Hematopoietic multipotent progenitor cell treated with erythropoietin and hydrocortisone succinate and interleukin-3 and kit ligand, for 15 days (in vitro differentiated cells): ENCODE measurements around the gene CACNG3.
"Not testable (repeated sequence)": the region's sequence is repeated elsewhere in the genome, so short reads cannot be mapped to it uniquely, and the experiment has no call there.

ENCODE experiments used
- DNase-seq: peaks from one replicate; pipeline ENCODE4 v3.0.0-alpha.2; 2015; ENCODE audit warnings: low spot score

Gene CACNG3

GRCh38 chr16:24332582-24333090, 76.5 kb downstream of the CACNG3 start:
- no peak for DNase-seq

- DNase-seq, result no peak
Observed at GRCh38 chr16:24336491-24336890, 80.4 kb downstream of the CACNG3 start.

- DNase-seq, result no peak
Observed at GRCh38 chr16:24337013-24337412, 80.9 kb downstream of the CACNG3 start.

- not testable (repeated sequence) for DNase-seq
Observed at GRCh38 chr16:24343829-24344228, 87.7 kb downstream of the CACNG3 start.

GRCh38 chr16:24344784-24345183, 88.6 kb downstream of the CACNG3 start:
- DNase-seq, result no peak

- no peak for DNase-seq
Observed at GRCh38 chr16:24345704-24346103, 89.6 kb downstream of the CACNG3 start.

- no peak for DNase-seq
Observed at GRCh38 chr16:24346734-24347133, 90.6 kb downstream of the CACNG3 start.

GRCh38 chr16:24347556-24347955, 91.4 kb downstream of the CACNG3 start:
- no peak for DNase-seq

GRCh38 chr16:24348545-24349290, 92.6 kb downstream of the CACNG3 start:
- no peak for DNase-seq

GRCh38 chr16:24349320-24349719, 93.2 kb downstream of the CACNG3 start:
- no peak for DNase-seq

- DNase-seq, result no peak
Observed at GRCh38 chr16:24352746-24353145, 96.6 kb downstream of the CACNG3 start.

GRCh38 chr16:24353622-24354021, 97.5 kb downstream of the CACNG3 start:
- no peak for DNase-seq

GRCh38 chr16:24357511-24357910, 101.4 kb downstream of the CACNG3 start:
- DNase-seq, result no peak

GRCh38 chr16:24358117-24358516, 102.0 kb downstream of the CACNG3 start:
- no peak for DNase-seq

GRCh38 chr16:24359490-24359889, 103.4 kb downstream of the CACNG3 start:
- DNase-seq, result no peak

GRCh38 chr16:24360936-24361335, 104.8 kb downstream of the CACNG3 start:
- DNase-seq, result no peak

GRCh38 chr16:24364596-24364995, 108.5 kb downstream of the CACNG3 start:
- DNase-seq, result no peak

- no peak for DNase-seq
Observed at GRCh38 chr16:24367186-24367710, 111.1 kb downstream of the CACNG3 start.

GRCh38 chr16:24372824-24373223, 116.7 kb downstream of the CACNG3 start:
- no peak for DNase-seq

GRCh38 chr16:24378999-24379398, 122.9 kb downstream of the CACNG3 start:
- no peak for DNase-seq

GRCh38 chr16:24381470-24382118, 125.5 kb downstream of the CACNG3 start:
- DNase-seq, result no peak

- no peak for DNase-seq
Observed at GRCh38 chr16:24382762-24383407, 126.8 kb downstream of the CACNG3 start.

- DNase-seq, result no peak
Observed at GRCh38 chr16:24394341-24394740, 138.2 kb downstream of the CACNG3 start.
